Measurements from ENCODE around the gene SELL.
"Not testable (repeated sequence)": the region's sequence is repeated elsewhere in the genome, so short reads cannot be mapped to it uniquely, and the experiment has no call there.

SELL gene

GRCh38 chr1:169667227-169667639 lies 44.2 kb downstream of the SELL start:
- DNase-seq (ENCODE audit: low spot score): not testable (repeated sequence)

- not testable (repeated sequence) for DNase-seq (ENCODE audit: low spot score)
Observed at GRCh38 chr1:169662680-169663079, 48.7 kb downstream of the SELL start.

- DNase-seq (ENCODE audit: low spot score): not testable (repeated sequence)
Observed at GRCh38 chr1:169661066-169661465, 50.4 kb downstream of the SELL start.

- DNase-seq (ENCODE audit: low spot score): not testable (repeated sequence)
Observed at GRCh38 chr1:169658777-169659176, 52.6 kb downstream of the SELL start.

- DNase-seq (ENCODE audit: low spot score): no peak
Observed at GRCh38 chr1:169653873-169654272, 57.5 kb downstream of the SELL start.

- DNase-seq (ENCODE audit: low spot score): no peak
Observed at GRCh38 chr1:169651035-169651434, 60.4 kb downstream of the SELL start.

GRCh38 chr1:169650551-169650950 lies 60.9 kb downstream of the SELL start:
- DNase-seq (ENCODE audit: low spot score): no peak

GRCh38 chr1:169648709-169649108 lies 62.7 kb downstream of the SELL start:
- DNase-seq (ENCODE audit: low spot score): no peak

- no peak for DNase-seq (ENCODE audit: low spot score)
Observed at GRCh38 chr1:169648187-169648586, 63.2 kb downstream of the SELL start.

GRCh38 chr1:169647512-169647911 lies 63.9 kb downstream of the SELL start:
- no peak for DNase-seq (ENCODE audit: low spot score)

- DNase-seq (ENCODE audit: low spot score): no peak
Observed at GRCh38 chr1:169644297-169644696, 67.1 kb downstream of the SELL start.

Measured in AG08395 (cell line).